Thyroid gland (tissue), 4 donors: ENCODE results near the gene HTD2. TPM values are rescaled to one million over a fixed set of nuclear protein-coding genes. Genes with fewer than 3 reads are reported as not detected.

Experiments
- DNase-seq, 2 donors: peaks; one replicate each; pipeline ENCODE4 v3.0.0-alpha.2; 2019
- H3K27ac ChIP-seq, 3 donors: fragments of 200-600 bp; sonication (generic); 1 replicate in 2 of 3; 2 replicates in 1 of 3; pipeline ENCODE4 v1.5.1; 2016 to 2019; ENCODE audit warnings: mild to moderate bottlenecking in 1 of 3, moderate library complexity in 1 of 3
- H3K27me3 ChIP-seq: fragments of 200-600 bp; sonication (generic); one replicate; pipeline ENCODE4 v1.5.1; 2019
- H3K36me3 ChIP-seq, 2 donors: fragments of 200-600 bp; sonication (generic); one replicate each; pipeline ENCODE4 v1.5.1; 2016 to 2019
- H3K4me1 ChIP-seq, 2 donors: fragments of 200-600 bp; sonication (generic); one replicate each; pipeline ENCODE4 v1.5.1; 2017 to 2019
- H3K4me3 ChIP-seq, 3 donors: fragments of 200-600 bp; sonication (generic); replicated peaks in 1 of 3; 1 replicate in 2 of 3; 2 replicates in 1 of 3; pipeline ENCODE4 v1.5.1; 2016; ENCODE audit warnings: mild to moderate bottlenecking in 1 of 3
- H3K9me3 ChIP-seq: fragments of 200-600 bp; sonication (generic); one replicate; pipeline ENCODE4 v1.5.1; 2017
- POLR2A ChIP-seq, 2 donors: fragments of 450-650 bp; IDR thresholded peaks; one replicate each; pipeline ENCODE4 v1.6.1; 2017; ENCODE audit warnings: antibody characterized with exemption in 2 of 2, mild to moderate bottlenecking in 2 of 2, moderate library complexity in 1 of 2
- WGBS, 2 donors: methylation state at CpG; one replicate each; pipeline ENCODE4 v1.1.5; 2017; 5-methylcytosine and 5-hydroxymethylcytosine counted together
- intact Hi-C: fragments of 100-400 bp; cut with DNase I; formaldehyde crosslinking; loops from one replicate; pipeline ENCODE4 v1.15.1; 2023
- total RNA-seq, 4 donors: library from RNA; depleted of rRNA; stranded (reverse); fragments of >200 nt; gene quantifications; one replicate each; pipeline ENCODE4 v1.2.3, GENCODE V29; 2016
- TF ChIP-seq, protein P1 (sequence below), 6 experiments: fragments of 200-600 bp in 3 of 6; fragments of 450-650 bp in 3 of 6; sonication (generic) in 3 of 6; IDR thresholded peaks; one replicate each; pipeline ENCODE4 v1.5.1; 2016 to 2019; ENCODE audit warnings: antibody characterized with exemption in 6 of 6, mild to moderate bottlenecking in 2 of 6, inconsistent platforms in 1 of 6, moderate library complexity in 1 of 6

HTD2 gene
- total RNA-seq, 4 donors from 2014 or later: 8.4 to 19.8 (median 18.6) TPM

GRCh38 chr3:58340594-58341244, 34.4 kb downstream of the HTD2 start:
- no peak overlapping the region for H3K4me3 ChIP-seq
- intact Hi-C loops: no loop called here
- TF ChIP-seq POLR2A (IDR thresholded peaks at IDR 0.05): no peak
- TF ChIP-seq, protein P1, sequence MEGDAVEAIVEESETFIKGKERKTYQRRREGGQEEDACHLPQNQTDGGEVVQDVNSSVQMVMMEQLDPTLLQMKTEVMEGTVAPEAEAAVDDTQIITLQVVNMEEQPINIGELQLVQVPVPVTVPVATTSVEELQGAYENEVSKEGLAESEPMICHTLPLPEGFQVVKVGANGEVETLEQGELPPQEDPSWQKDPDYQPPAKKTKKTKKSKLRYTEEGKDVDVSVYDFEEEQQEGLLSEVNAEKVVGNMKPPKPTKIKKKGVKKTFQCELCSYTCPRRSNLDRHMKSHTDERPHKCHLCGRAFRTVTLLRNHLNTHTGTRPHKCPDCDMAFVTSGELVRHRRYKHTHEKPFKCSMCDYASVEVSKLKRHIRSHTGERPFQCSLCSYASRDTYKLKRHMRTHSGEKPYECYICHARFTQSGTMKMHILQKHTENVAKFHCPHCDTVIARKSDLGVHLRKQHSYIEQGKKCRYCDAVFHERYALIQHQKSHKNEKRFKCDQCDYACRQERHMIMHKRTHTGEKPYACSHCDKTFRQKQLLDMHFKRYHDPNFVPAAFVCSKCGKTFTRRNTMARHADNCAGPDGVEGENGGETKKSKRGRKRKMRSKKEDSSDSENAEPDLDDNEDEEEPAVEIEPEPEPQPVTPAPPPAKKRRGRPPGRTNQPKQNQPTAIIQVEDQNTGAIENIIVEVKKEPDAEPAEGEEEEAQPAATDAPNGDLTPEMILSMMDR (IDR thresholded peaks at IDR 0.05): no peak
- WGBS, 2 donors: 88 to 92% methylated on average over 3 of the region's 3 CpGs
- no peak for DNase-seq
- peak overlapping the region in 2 of 3 donors; percentile 32 to 72 for H3K27ac ChIP-seq
- H3K36me3 ChIP-seq: peaks cover 0 to 3% of the 10 kb centered on the region in 2 donors
- H3K9me3 ChIP-seq: no peaks in the 10 kb centered on the region
- no peaks in the 10 kb centered on the region for H3K27me3 ChIP-seq
- peaks cover 62 to 63% of the 10 kb centered on the region in 2 donors for H3K4me1 ChIP-seq

DNA sequence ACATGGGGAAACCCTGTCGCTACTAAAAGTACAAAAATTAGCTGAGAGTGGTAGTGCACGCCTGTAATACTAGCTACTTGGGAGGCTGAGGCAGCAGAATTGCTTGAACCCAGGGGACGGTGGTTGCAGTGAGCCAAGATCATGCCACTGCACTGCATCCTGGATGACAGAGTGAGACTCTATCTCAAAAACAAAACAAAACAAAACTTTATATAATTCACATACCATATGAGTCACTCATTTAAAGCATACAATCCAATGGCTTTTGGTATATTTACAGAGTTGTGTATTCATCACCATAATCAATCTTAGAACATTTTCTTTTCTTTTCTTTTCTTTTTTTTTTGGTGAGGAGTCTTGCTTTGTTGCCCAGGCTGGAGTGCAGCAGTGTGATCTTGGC, 35.1 kb downstream of the HTD2 start:
- Histone ChIP-seq H3K36me3 (peaks cover 0 to 3% of the 10 kb centered on the region in 2 donors), H3K27ac (peak overlapping the region in 2 of 3 donors; percentile 32 to 72), H3K27me3 (no peaks in the 10 kb centered on the region), H3K4me1 (peaks cover 62 to 64% of the 10 kb centered on the region in 2 donors), H3K9me3 (no peaks in the 10 kb centered on the region), H3K4me3 (no peak overlapping the region)
- TF ChIP-seq, protein P1 (IDR thresholded peaks at IDR 0.05): no peak
- TF ChIP-seq POLR2A (IDR thresholded peaks at IDR 0.05): no peak
- intact Hi-C loops: no loop called here
- no peak for DNase-seq
- WGBS, 2 donors: 88 to 94% methylated on average over 3 of the region's 3 CpGs

GRCh38 chr3:58342676-58343075, 36.4 kb downstream of the HTD2 start:
- Histone ChIP-seq H3K4me1 (peaks cover 58 to 62% of the 10 kb centered on the region in 2 donors), H3K9me3 (no peaks in the 10 kb centered on the region), H3K4me3 (no peak overlapping the region), H3K36me3 (peaks cover 0 to 3% of the 10 kb centered on the region in 2 donors), H3K27ac (peak overlapping the region in 2 of 3 donors; percentile 1 to 53), H3K27me3 (no peaks in the 10 kb centered on the region)
- intact Hi-C loops: no loop called here
- WGBS, 2 donors: 82 to 83% methylated on average over 5 of the region's 5 CpGs
- no peak for DNase-seq
- TF ChIP-seq POLR2A (IDR thresholded peaks at IDR 0.05): no peak
- TF ChIP-seq, protein P1 (IDR thresholded peaks at IDR 0.05): no peak

DNA sequence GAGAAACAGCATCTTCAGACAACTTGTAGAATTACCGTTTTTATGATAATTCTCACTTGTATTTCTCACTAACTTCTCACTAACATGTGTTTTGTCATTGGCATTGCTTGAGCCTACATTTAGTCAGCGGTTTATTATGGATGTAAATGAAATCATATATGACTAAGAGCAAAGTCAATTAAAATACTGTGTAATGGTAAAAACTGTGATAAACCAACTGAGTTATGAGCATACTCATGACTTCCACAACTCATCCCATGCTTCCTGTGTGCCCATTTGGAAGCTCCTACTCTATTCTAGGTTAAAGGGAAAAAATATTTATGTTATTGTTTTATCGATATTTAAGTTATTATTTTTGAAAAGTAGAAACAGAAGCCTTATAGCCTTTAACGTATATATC, 39.1 kb downstream of the HTD2 start:
- no peaks in the 10 kb centered on the region for H3K27me3 ChIP-seq
- DNase-seq: no peak
- no peak overlapping the region for H3K27ac ChIP-seq
- no peak overlapping the region for H3K4me3 ChIP-seq
- no peak for TF ChIP-seq POLR2A (IDR thresholded peaks at IDR 0.05)
- TF ChIP-seq, protein P1 (IDR thresholded peaks at IDR 0.05): no peak
- intact Hi-C loops: no loop called here
- no peaks in the 10 kb centered on the region for H3K9me3 ChIP-seq
- H3K4me1 ChIP-seq: peaks cover 68 to 75% of the 10 kb centered on the region in 2 donors
- 94 to 96% methylated on average over 4 of the region's 4 CpGs for WGBS, 2 donors
- peaks cover 0 to 3% of the 10 kb centered on the region in 2 donors for H3K36me3 ChIP-seq

DNA sequence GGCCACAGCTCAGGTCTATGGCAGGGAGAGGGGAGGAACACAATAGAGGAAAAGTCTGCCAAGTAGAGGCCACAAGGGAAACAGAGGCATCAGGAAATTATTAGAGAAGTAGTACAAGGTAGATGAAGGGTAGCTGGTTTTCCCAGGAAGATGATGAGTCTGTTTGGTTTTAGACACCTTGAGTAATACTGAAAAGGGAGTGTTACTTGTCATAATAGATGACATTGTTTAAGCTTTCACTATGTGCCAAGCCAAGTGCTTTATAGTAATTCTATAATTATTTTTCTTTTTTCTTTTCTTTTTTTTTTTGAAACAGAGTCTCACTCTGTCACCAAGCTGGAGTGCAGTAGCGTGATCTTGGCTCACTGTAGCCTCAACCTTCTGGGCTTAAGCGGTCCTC, 40.0 kb downstream of the HTD2 start:
- DNase-seq: no peak
- no peak for TF ChIP-seq POLR2A (IDR thresholded peaks at IDR 0.05)
- TF ChIP-seq, protein P1 (IDR thresholded peaks at IDR 0.05): no peak

More for the DNA sequence above, 40.0 kb downstream of the HTD2 start:
- intact Hi-C loops: no loop called here
- Histone ChIP-seq H3K27ac (peak overlapping the region in 1 of 3 donors; percentile 7), H3K36me3 (peaks cover 0 to under 1% of the 10 kb centered on the region in 2 donors), H3K4me3 (no peak overlapping the region), H3K9me3 (no peaks in the 10 kb centered on the region), H3K27me3 (no peaks in the 10 kb centered on the region), H3K4me1 (peaks cover 68 to 75% of the 10 kb centered on the region in 2 donors)
- 96 to 100% methylated on average over 2 of the region's 2 CpGs for WGBS, 2 donors
